ENCODE results near the gene PRPH. TPM values are rescaled to one million over a fixed set of nuclear protein-coding genes. Genes with fewer than 3 reads are reported as not detected.

PRPH gene
- total and polyA plus RNA-seq, 2 of the 13 experiments (the other 11 are each of a cell fraction or from before 2014, with no cell fraction given), result 0.12 TPM; not detected in 1

GRCh38 chr12:49255857-49256637 lies 38.9 kb upstream of the PRPH start (continued):
- TF ChIP-seq SALL2 (CRISPR knock-in tag; IDR thresholded peaks at IDR 0.05), result 0 out of 2 replicates have a peak, but pooled peaks have one; percentile 49
- 0 out of 2 replicates have a peak, but pooled peaks have one; percentile 35 for TF ChIP-seq ZFP1 (CRISPR knock-in tag; IDR thresholded peaks at IDR 0.05)
- no peak for TF ChIP-seq LBX2 (CRISPR knock-in tag; IDR thresholded peaks at IDR 0.05; ENCODE audit: borderline replicate concordance)
- TF ChIP-seq GATAD2A (CRISPR knock-in tag; IDR thresholded peaks at IDR 0.05), result peak; percentile 89
- no peak for TF ChIP-seq ZNF775 (CRISPR knock-in tag; IDR thresholded peaks at IDR 0.05; ENCODE audit: borderline replicate concordance)
- TF ChIP-seq MIER3 (CRISPR knock-in tag; IDR thresholded peaks at IDR 0.05; ENCODE audit: borderline replicate concordance), result peak; percentile 70; the same call in 1 of the 2 replicates
- TF ChIP-seq THRA (CRISPR knock-in tag; IDR thresholded peaks at IDR 0.05; ENCODE audit: borderline replicate concordance), result peak; percentile 58; the same call in 1 of the 2 replicates
- TF ChIP-seq HOXA7 (CRISPR knock-in tag; IDR thresholded peaks at IDR 0.05), result no peak
- TF ChIP-seq MXD3 (CRISPR knock-in tag; IDR thresholded peaks at IDR 0.05), result no peak
- no peak for TF ChIP-seq NCOA5 (CRISPR knock-in tag; IDR thresholded peaks at IDR 0.05)
- peak; percentile 15; the same call in 1 of the 2 replicates for TF ChIP-seq RAD21 (CRISPR knock-in tag; IDR thresholded peaks at IDR 0.05)
- peak; percentile 41 for TF ChIP-seq MAX (IDR thresholded peaks at IDR 0.05)
- TF ChIP-seq CENPX (CRISPR knock-in tag; IDR thresholded peaks at IDR 0.05), result no peak
- peak; percentile 86 for TF ChIP-seq ZNF292 (CRISPR knock-in tag; IDR thresholded peaks at IDR 0.05; ENCODE audit: borderline replicate concordance, low read depth)
- peak; percentile 86 for TF ChIP-seq TARDBP (CRISPR knock-in tag; IDR thresholded peaks at IDR 0.05)
- TF ChIP-seq ZMYM3 (CRISPR knock-in tag; IDR thresholded peaks at IDR 0.05), result peak; percentile 100
- TF ChIP-seq SMAD3 (CRISPR knock-in tag; IDR thresholded peaks at IDR 0.05), result peak; percentile 28; the same call in 1 of the 2 replicates
- TF ChIP-seq NCOA1 (CRISPR knock-in tag; IDR thresholded peaks at IDR 0.05), result 0 out of 2 replicates have a peak, but pooled peaks have one; percentile 58
- peak; percentile 76 for TF ChIP-seq ARID5B (CRISPR knock-in tag; IDR thresholded peaks at IDR 0.05)
- TF ChIP-seq GTF2F1 (IDR thresholded peaks at IDR 0.05; ENCODE audit: low read length), result no peak
- TF ChIP-seq ATF5 (CRISPR knock-in tag; IDR thresholded peaks at IDR 0.05; ENCODE audit: low read depth), result no peak
- TF ChIP-seq NR2F6 (IDR thresholded peaks at IDR 0.05), result peak; percentile 87
- TF ChIP-seq NR2F6 (CRISPR knock-in tag; IDR thresholded peaks at IDR 0.05), result peak; percentile 91
- TF ChIP-seq MTF2 (CRISPR knock-in tag; IDR thresholded peaks at IDR 0.05; ENCODE audit: borderline replicate concordance), result no peak
- TF ChIP-seq ZNF230 (CRISPR knock-in tag; IDR thresholded peaks at IDR 0.05), result no peak

Data from HepG2 (cell line).